ENCODE data around the gene WDFY2. TPM values are rescaled to one million over a fixed set of nuclear protein-coding genes. Genes with fewer than 3 reads are reported as not detected.

Gene WDFY2
- total and polyA plus RNA-seq, 2 of the 13 experiments (the other 11 are each of a cell fraction or from before 2014, with no cell fraction given) = 22.6 to 27.0 TPM

- Histone ChIP-seq H3K36me3 (replicated peaks in 1 of 2; ENCODE audit: control insufficient read depth in 1 of 2, insufficient read depth in 2 of 2, low read length in 2 of 2) (peaks cover 1 to 4% of the 10 kb centered on the region in 2 experiments; a peak in 1 of 5 replicates), H3K79me2 (ENCODE audit: insufficient read depth, low read length) (peaks cover 25% of the 10 kb centered on the region), H2AFZ (ENCODE audit: low read length) (no peak overlapping the region), H3K4me1 (ENCODE audit: insufficient read depth, low read length) (peaks cover 45% of the 10 kb centered on the region), H3K4me3 (replicated peaks in 1 of 3; ENCODE audit: insufficient read depth in 1 of 3, low read depth in 2 of 3, low read length in 3 of 3) (no peak overlapping the region), H3K4me2 (ENCODE audit: low read depth, low read length) (no peak overlapping the region), H3K9me3 (ENCODE audit: low read length) (no peaks in the 10 kb centered on the region), H3K9ac (ENCODE audit: insufficient read depth, low read depth, low read length) (peak overlapping the region; percentile 14; the same call in 1 of the 2 replicates), H4K20me1 (ENCODE audit: insufficient read depth, low read length) (no peaks in the 10 kb centered on the region), H3K27ac (ENCODE audit: extremely low read length, insufficient read depth, low read length) (peak overlapping the region; percentile 83), H3K27me3 (ENCODE audit: control insufficient read depth in 1 of 2, insufficient read depth in 2 of 2, low read length in 2 of 2) (no peaks in the 10 kb centered on the region)
- FAIRE-seq = no peak
- intact Hi-C loops (cut with micrococcal nuclease; ENCODE audit: unreplicated experiment) = loop anchor here (2.0 kb wide), 2 partner anchors 19 to 51 kb away; no protein-coding TSS in a partner anchor
- TF ChIP-seq TCF7 (IDR thresholded peaks at IDR 0.05; ENCODE audit: low read depth) (peak; percentile 21; the same call in 1 of the 2 replicates), ZFY (CRISPR knock-in tag; IDR thresholded peaks at IDR 0.05) (no peak), HDAC2 (CRISPR knock-in tag; IDR thresholded peaks at IDR 0.05) (0 out of 2 replicates have a peak, but pooled peaks have one; percentile 24), ZSCAN20 (CRISPR knock-in tag; IDR thresholded peaks at IDR 0.05; ENCODE audit: borderline replicate concordance) (no peak), RXRB (CRISPR knock-in tag; IDR thresholded peaks at IDR 0.05; ENCODE audit: borderline replicate concordance) (no peak), HMGXB4 (CRISPR knock-in tag; IDR thresholded peaks at IDR 0.05; ENCODE audit: borderline replicate concordance in 1 of 2, low read depth in 1 of 2) (no peak)
- no TSS peak for BruUV-seq (replicated peaks)
- in situ Hi-C loops (cut with HindIII; ENCODE audit: extremely low pct_ligation_motif_present, low pct_unique_long_range_greater_than_20kb) = no loop called here
- no peak for ATAC-seq
- ChIA-PET CTCF (ENCODE audit: low intra/inter-chr PET ratio, low total read pairs) (no interaction called here), POLR2A (interaction anchor here (1.1 kb wide), 1 partner anchor 235 kb away, joined by 3 read pairs; no protein-coding TSS in a partner anchor)
- WGBS (ENCODE audit: low lambda C conversion rate) = 93% methylated on average over 5 of the region's 5 CpGs
- DNase-seq (ENCODE audit: low spot score) = no peak
Measured at GRCh38 chr13:51687947-51688714, 103.9 kb downstream of the WDFY2 start.

All from HepG2 (cell line).